OCI-LY3 (cell line): ENCODE data around the gene DAP.

Source experiments
- CTCF ChIP-seq: fragments of 200-600, 300-600 bp; sonication (generic); IDR thresholded peaks from 2 replicates; pipeline ENCODE4 v1.5.1; 2014; ENCODE audit warnings: antibody characterized with exemption, low read length, low read depth
- EZH2phosphoT487 ChIP-seq: fragments of 200-600 bp; shearing (Covaris generic); IDR thresholded peaks from 2 replicates; pipeline ENCODE4 v1.6.1; 2018; ENCODE audit warnings: antibody characterized with exemption, mixed run types, low read depth

DNA sequence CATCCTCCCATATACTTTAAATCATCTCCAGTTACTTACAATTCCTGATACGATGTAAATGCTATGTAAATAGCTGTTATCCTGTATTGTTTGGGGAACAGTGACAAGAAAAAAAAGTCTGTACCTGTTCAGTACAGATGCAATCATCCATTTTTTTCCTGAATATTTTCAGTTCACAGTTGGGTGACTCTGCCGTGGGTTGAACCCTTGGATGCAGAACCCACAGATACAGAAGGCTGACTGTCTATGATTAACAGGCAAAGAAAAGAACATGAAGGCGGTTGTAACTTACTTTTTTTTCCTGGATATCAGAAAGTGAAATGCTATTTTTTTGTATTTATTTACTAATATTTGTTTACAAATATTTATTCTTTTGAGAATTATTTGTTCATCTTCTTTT is 33.2 kb downstream of the DAP start:
- TF ChIP-seq CTCF (no peak), EZH2phosphoT487 (no peak)
